ENCODE results near the gene BCS1L.

BCS1L gene

DNA sequence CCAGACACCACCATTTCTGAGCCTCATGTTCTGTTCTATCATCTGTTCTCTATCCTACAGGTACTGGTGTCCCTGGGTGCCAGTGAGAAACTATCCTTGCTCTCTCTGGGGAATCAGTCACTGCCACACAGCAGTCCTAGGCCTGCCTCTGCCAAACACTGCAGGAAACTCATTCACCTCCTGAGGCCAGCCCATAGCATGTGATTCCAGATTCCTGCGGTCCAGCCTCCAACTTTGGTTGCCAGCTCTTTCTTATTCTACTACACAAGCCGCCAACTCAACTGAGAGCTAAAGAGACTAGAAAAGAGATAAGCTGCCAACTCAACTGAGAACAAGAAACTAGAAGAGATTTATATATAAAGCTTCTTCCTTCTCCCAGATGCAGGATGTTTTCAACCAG, 42.3 kb downstream of the BCS1L start:
- peaks cover 22% of the 10 kb centered on the region for H3K36me3 ChIP-seq (ENCODE audit: insufficient read depth, low read length)
- H3K9ac ChIP-seq (ENCODE audit: low read length), result no peak overlapping the region
- no peaks in the 10 kb centered on the region for H3K4me1 ChIP-seq (ENCODE audit: insufficient read depth, low read length)
- H3K9me3 ChIP-seq (ENCODE audit: low read length), result no peaks in the 10 kb centered on the region
- no peaks in the 10 kb centered on the region for H3K27me3 ChIP-seq (ENCODE audit: control insufficient read depth in 1 of 2, insufficient read depth in 2 of 2, low read length in 2 of 2)
- H3K27ac ChIP-seq (ENCODE audit: low read depth, low read length), result no peak overlapping the region
- no peak overlapping the region for H3K4me3 ChIP-seq (ENCODE audit: low read depth in 1 of 2, low read length in 2 of 2)

- Histone ChIP-seq H3K9ac (ENCODE audit: low read length) (no peak overlapping the region), H3K27ac (ENCODE audit: low read depth, low read length) (no peak overlapping the region), H3K4me1 (ENCODE audit: insufficient read depth, low read length) (no peaks in the 10 kb centered on the region), H3K27me3 (ENCODE audit: control insufficient read depth in 1 of 2, insufficient read depth in 2 of 2, low read length in 2 of 2) (no peaks in the 10 kb centered on the region), H3K4me3 (ENCODE audit: low read depth in 1 of 2, low read length in 2 of 2) (no peak overlapping the region), H3K9me3 (ENCODE audit: low read length) (no peaks in the 10 kb centered on the region), H3K36me3 (ENCODE audit: insufficient read depth, low read length) (peaks cover 15% of the 10 kb centered on the region)
These were observed 43.9 kb downstream of the BCS1L start for GRCh38 chr2:218703341-218703740.

GRCh38 chr2:218708086-218708485, 48.6 kb downstream of the BCS1L start:
- Histone ChIP-seq H3K9ac (ENCODE audit: low read length) (no peak overlapping the region), H3K4me1 (ENCODE audit: insufficient read depth, low read length) (peaks cover 9% of the 10 kb centered on the region), H3K9me3 (ENCODE audit: low read length) (no peaks in the 10 kb centered on the region), H3K27me3 (ENCODE audit: control insufficient read depth in 1 of 2, insufficient read depth in 2 of 2, low read length in 2 of 2) (no peaks in the 10 kb centered on the region), H3K4me3 (ENCODE audit: low read depth in 1 of 2, low read length in 2 of 2) (no peak overlapping the region), H3K27ac (ENCODE audit: low read depth, low read length) (no peak overlapping the region), H3K36me3 (ENCODE audit: insufficient read depth, low read length) (no peaks in the 10 kb centered on the region)

DNA sequence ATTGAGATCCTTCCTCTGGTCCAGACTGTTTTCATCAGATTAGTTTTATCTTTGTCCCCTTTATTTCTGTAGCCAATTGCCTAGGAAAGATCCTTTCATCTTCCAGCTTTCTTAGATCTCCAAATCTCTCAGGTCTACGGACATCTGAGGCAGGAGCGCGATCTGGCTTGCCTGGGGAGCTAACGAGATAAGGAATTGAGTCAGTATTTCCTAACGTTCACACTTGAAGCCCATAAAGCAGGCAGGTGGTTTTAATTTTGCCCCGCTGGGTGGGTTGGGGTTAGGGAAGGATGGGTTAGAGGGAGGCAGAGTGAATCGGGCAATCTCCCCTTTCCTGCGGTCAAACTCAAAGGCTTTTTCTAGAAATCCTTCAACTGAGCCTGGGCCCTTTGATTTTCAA, 50.4 kb downstream of the BCS1L start:
- peak overlapping the region; percentile 10 to 76 for H3K4me3 ChIP-seq (ENCODE audit: low read depth in 1 of 2, low read length in 2 of 2)
- no peak overlapping the region for H3K27ac ChIP-seq (ENCODE audit: low read depth, low read length)
- peaks cover 9% of the 10 kb centered on the region for H3K4me1 ChIP-seq (ENCODE audit: insufficient read depth, low read length)
- no peaks in the 10 kb centered on the region for H3K9me3 ChIP-seq (ENCODE audit: low read length)
- H3K9ac ChIP-seq (ENCODE audit: low read length), result no peak overlapping the region
- no peaks in the 10 kb centered on the region for H3K27me3 ChIP-seq (ENCODE audit: control insufficient read depth in 1 of 2, insufficient read depth in 2 of 2, low read length in 2 of 2)
- H3K36me3 ChIP-seq (ENCODE audit: insufficient read depth, low read length), result no peaks in the 10 kb centered on the region

DNA sequence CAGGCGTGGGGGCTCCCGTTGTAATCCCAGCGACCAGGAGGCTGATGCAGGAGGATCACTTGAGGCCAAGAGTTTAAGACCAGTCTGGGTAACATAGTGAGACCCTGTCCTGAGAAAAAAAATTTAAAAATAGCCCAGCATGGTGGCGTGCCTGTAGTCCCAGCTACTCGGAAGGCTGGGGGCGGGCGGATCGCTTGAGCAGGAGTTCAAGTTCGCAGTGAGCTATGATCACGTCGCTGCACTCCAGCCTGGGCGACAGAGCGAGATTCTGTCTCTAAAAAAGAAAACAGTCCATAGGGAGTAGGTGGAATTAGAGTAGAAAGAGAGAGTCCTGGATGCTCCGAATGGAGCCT, 50.8 kb downstream of the BCS1L start:
- no peaks in the 10 kb centered on the region for H3K27me3 ChIP-seq (ENCODE audit: control insufficient read depth in 1 of 2, insufficient read depth in 2 of 2, low read length in 2 of 2)
- no peaks in the 10 kb centered on the region for H3K9me3 ChIP-seq (ENCODE audit: low read length)
- H3K36me3 ChIP-seq (ENCODE audit: insufficient read depth, low read length), result no peaks in the 10 kb centered on the region
- peak overlapping the region; percentile 10 to 76 for H3K4me3 ChIP-seq (ENCODE audit: low read depth in 1 of 2, low read length in 2 of 2)
- H3K9ac ChIP-seq (ENCODE audit: low read length), result no peak overlapping the region
- peaks cover 9% of the 10 kb centered on the region for H3K4me1 ChIP-seq (ENCODE audit: insufficient read depth, low read length)
- H3K27ac ChIP-seq (ENCODE audit: low read depth, low read length), result no peak overlapping the region

DNA sequence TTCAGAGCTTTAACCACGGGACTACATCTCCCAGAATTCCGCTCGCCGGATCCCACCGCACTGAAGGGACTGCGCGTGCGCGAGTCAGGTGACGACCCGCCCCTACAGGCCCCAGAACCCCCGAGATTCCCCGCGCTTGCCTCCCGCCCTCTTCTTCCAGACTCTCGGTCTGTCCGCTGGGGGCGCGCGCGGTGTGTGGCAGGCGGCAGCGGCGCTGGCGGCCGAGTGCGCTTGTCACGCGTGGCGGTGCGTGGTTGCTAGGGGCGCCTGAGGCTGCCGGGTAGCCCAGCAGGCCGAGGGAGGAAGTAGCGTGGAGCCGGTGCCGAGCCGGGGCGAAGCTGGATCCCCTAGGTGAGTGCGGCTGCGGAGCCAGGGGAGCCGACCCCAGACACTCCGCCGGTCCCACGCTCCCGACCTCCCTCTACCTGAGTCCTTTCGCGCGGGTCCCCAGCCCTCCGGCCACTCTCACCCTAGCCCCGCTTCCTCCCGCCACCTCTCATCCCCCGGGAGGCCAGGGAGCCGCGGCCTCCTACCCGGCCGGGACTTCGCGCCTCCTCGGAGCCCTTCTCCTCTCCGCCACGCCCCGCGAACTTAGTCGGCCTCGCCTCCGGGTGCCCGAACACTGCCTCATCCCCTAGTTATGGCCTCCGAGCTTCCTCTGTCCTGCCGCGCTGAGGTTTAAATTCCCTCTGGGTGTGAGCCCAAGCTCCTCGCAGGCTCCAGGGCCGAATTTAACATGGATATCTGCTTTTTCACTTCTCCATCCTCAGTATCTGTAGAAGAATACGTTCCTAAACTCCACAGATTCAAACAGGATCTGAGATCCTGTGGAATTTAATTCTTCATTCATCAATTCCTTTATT, 51.4 kb downstream of the BCS1L start, which contains the start of gene TTLL4:
Gene TTLL4 (plus strand): TSS at position 149 of the 863 bp plus-strand sequence. CDS start 26,842 bp downstream, outside the sequence.
- H3K27me3 ChIP-seq (ENCODE audit: control insufficient read depth in 1 of 2, insufficient read depth in 2 of 2, low read length in 2 of 2), result no peaks in the 10 kb centered on the region
- H3K9ac ChIP-seq (ENCODE audit: low read length), result peak within 1 kb of the TSS; percentile 63
- peaks cover 9% of the 10 kb centered on the region for H3K4me1 ChIP-seq (ENCODE audit: insufficient read depth, low read length)
- no peaks in the 10 kb centered on the region for H3K9me3 ChIP-seq (ENCODE audit: low read length)
- H3K36me3 ChIP-seq (ENCODE audit: insufficient read depth, low read length), result no peaks in the 10 kb centered on the region
- H3K27ac ChIP-seq (ENCODE audit: low read depth, low read length), result peak within 1 kb of the TSS; percentile 65
- peak within 1 kb of the TSS; percentile 33 to 76 for H3K4me3 ChIP-seq (ENCODE audit: low read depth in 1 of 2, low read length in 2 of 2)

- Histone ChIP-seq H3K9me3 (ENCODE audit: low read length) (no peaks in the 10 kb centered on the region), H3K27me3 (ENCODE audit: control insufficient read depth in 1 of 2, insufficient read depth in 2 of 2, low read length in 2 of 2) (no peaks in the 10 kb centered on the region), H3K9ac (ENCODE audit: low read length) (peak overlapping the region; percentile 63), H3K27ac (ENCODE audit: low read depth, low read length) (peak overlapping the region; percentile 65), H3K4me3 (ENCODE audit: low read depth in 1 of 2, low read length in 2 of 2) (peak overlapping the region; percentile 33 to 76), H3K4me1 (ENCODE audit: insufficient read depth, low read length) (peaks cover 9% of the 10 kb centered on the region), H3K36me3 (ENCODE audit: insufficient read depth, low read length) (no peaks in the 10 kb centered on the region)
These were observed 52.1 kb downstream of the BCS1L start for GRCh38 chr2:218711550-218711929.
